Panc1 (cell line): ENCODE results near the gene CLCN6. TPM values are rescaled to one million over a fixed set of nuclear protein-coding genes. Genes with fewer than 3 reads are reported as not detected.
A peak's percentile ranks its signal among the peaks of the same experiment; 100 is the strongest.

Source experiments
- ATAC-seq: fragments of 200-7000 bp; cut with Tn5 transposase; 2 replicates; pipeline ENCODE4 v1.9.1; 2020; ENCODE audit warnings: mild to moderate bottlenecking, moderate library complexity
- BruUV-seq: library from RNA; stranded (reverse); fragments of 400-500 nt; replicated peaks from 2 replicates; lab custom pipeline; 2021; lab: Mats Ljungman, UMichigan
- CTCF ChIA-PET: fragments of 300-600 bp; sonication (Branson Sonifier 250); formaldehyde crosslinking; loops from one replicate; lab custom pipeline; 2022; ENCODE audit warnings: antibody characterized with exemption; lab: Charles Lee
- POLR2A ChIA-PET: fragments of 300-600 bp; sonication (Branson Sonifier 250); formaldehyde crosslinking; loops from one replicate; lab custom pipeline; 2022; ENCODE audit warnings: antibody characterized with exemption; lab: Charles Lee
- DNase-seq: peaks from one replicate; pipeline ENCODE4 v3.0.0-alpha.2; 2010; ENCODE audit warnings: low read depth, low spot score
- H3K27ac ChIP-seq: 2 replicates; pipeline ENCODE4 v1.5.1; 2011; ENCODE audit warnings: mild to moderate bottlenecking, low read length, inconsistent platforms
- H3K27me3 ChIP-seq: fragments of 200-500 bp; sonication (Bioruptor generic); 2 replicates; pipeline ENCODE4 v1.6.0; 2014; ENCODE audit warnings: low read length, inconsistent platforms; ENCODE audit not compliant: control insufficient read depth, insufficient read depth
- H3K36me3 ChIP-seq: fragments of 200-500 bp; sonication (Bioruptor generic); 2 replicates; pipeline ENCODE4 v1.5.1; 2014; ENCODE audit warnings: inconsistent platforms, mild to moderate bottlenecking, low read length, moderate library complexity; ENCODE audit not compliant: control insufficient read depth, insufficient read depth
- H3K4me1 ChIP-seq: 2 replicates; pipeline ENCODE4 v1.5.1; 2011; ENCODE audit warnings: inconsistent platforms, mild to moderate bottlenecking, low read length, moderate library complexity; ENCODE audit not compliant: control insufficient read depth, insufficient read depth
- H3K4me3 ChIP-seq, 2 experiments: 2 replicates each; pipeline ENCODE4 v1.5.1; 2011 to 2012; ENCODE audit warnings: low read depth in 2 of 2, low read length in 2 of 2, mild to moderate bottlenecking in 2 of 2, inconsistent platforms in 1 of 2, moderate library complexity in 1 of 2
- H3K9me3 ChIP-seq: fragments of 200-500 bp; sonication (Bioruptor generic); 2 replicates; pipeline ENCODE4 v1.5.1; 2014; ENCODE audit warnings: low read depth, mild to moderate bottlenecking, inconsistent platforms, low read length, moderate library complexity; ENCODE audit not compliant: control insufficient read depth, insufficient read depth
- CTCF ChIP-seq: fragments of 450-650 bp; IDR thresholded peaks from 2 replicates; pipeline ENCODE4 v1.5.1; 2017; ENCODE audit warnings: mild to moderate bottlenecking
- POLR2AphosphoS5 ChIP-seq: IDR thresholded peaks from 2 replicates; pipeline ENCODE4 v1.6.1; 2012; ENCODE audit warnings: mild to moderate bottlenecking, low read depth, low read length, moderate library complexity
- REST ChIP-seq, 2 experiments: IDR thresholded peaks; 2 replicates each; pipeline ENCODE4 v1.6.1; 2011 to 2012; ENCODE audit warnings: low read depth in 2 of 2, control low read depth in 1 of 2, low read length in 1 of 2, mild to moderate bottlenecking in 1 of 2, moderate library complexity in 1 of 2; ENCODE audit not compliant: insufficient read depth in 1 of 2
- SIN3A ChIP-seq: IDR thresholded peaks from 2 replicates; pipeline ENCODE4 v1.6.1; 2012; ENCODE audit warnings: low read depth, mild to moderate bottlenecking, low read length, moderate library complexity, borderline replicate concordance; ENCODE audit not compliant: insufficient read depth
- TCF7L2 ChIP-seq: IDR thresholded peaks from 2 replicates; pipeline ENCODE4 v1.6.1; 2011; ENCODE audit warnings: mild to moderate bottlenecking, low read depth, low read length, inconsistent platforms
- in situ Hi-C: cut with HindIII; loops from 2 replicates; pipeline ENCODE4 v1.10.0; 2016; ENCODE audit warnings: low sequenced_read_pairs, low pct_unique_long_range_greater_than_20kb
- intact Hi-C: fragments of 100-400 bp; cut with micrococcal nuclease; formaldehyde crosslinking; loops from one replicate; pipeline ENCODE4 v1.10.0; 2022; ENCODE audit not compliant: unreplicated experiment
- total RNA-seq: library from RNA; stranded (reverse); gene quantifications from one replicate; pipeline ENCODE4 v1.2.1, GENCODE V29; 2021; ENCODE audit not compliant: unreplicated experiment

Gene CLCN6
- total RNA-seq, 1 experiment from 2014 or later, result 23.6 TPM

GRCh38 chr1:11882814-11883538, 77.0 kb downstream of the CLCN6 start:
- no peaks in the 10 kb centered on the region for H3K36me3 ChIP-seq
- TF ChIP-seq SIN3A (no peak), TCF7L2 (no peak), CTCF (no peak), REST (IDR thresholded peaks at IDR 0.05; ENCODE audit: insufficient read depth in 1 of 2, low read depth in 2 of 2, low read length in 1 of 2) (no peak), POLR2AphosphoS5 (no peak)
- POLR2A ChIA-PET, result interaction anchor here (0.9 kb wide), 1 partner anchor 9 kb away, joined by 6 read pairs; no protein-coding TSS in a partner anchor
- in situ Hi-C loops, result no loop called here
- no peaks in the 10 kb centered on the region; the same call in 1 of the 2 replicates for H3K27me3 ChIP-seq
- no peaks in the 10 kb centered on the region for H3K4me1 ChIP-seq
- no peak overlapping the region for H3K27ac ChIP-seq
- CTCF ChIA-PET, result interaction anchor here (1.3 kb wide), 1 partner anchor 85 kb away, joined by 6 read pairs; no protein-coding TSS in a partner anchor
- no peaks in the 10 kb centered on the region for H3K9me3 ChIP-seq
- BruUV-seq, result no TSS peak
- DNase-seq (no peak), ATAC-seq (0 out of 2 replicates have a peak, but pooled peaks have one; percentile 28)
- no peak overlapping the region for H3K4me3 ChIP-seq
- intact Hi-C loops, result no loop called here

DNA sequence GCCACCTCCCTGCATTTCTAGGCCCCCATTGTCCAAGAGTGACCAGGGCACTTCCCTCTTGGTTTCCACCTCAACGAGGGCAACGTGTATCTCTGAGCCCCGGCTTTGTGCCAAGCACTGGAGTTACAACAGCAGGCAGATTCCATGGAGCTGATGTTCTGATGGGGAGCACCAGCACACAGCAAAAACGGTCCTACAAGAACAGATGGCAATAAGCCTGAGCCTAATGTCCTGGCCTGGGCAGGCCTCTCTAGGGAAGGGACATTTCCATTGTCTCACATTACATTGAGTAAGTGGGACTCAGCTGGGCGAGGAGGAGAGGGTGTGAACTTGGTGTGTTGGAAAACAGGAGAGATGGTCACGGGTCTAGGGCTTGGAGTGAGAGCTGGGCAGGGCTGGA, 79.9 kb downstream of the CLCN6 start:
- no peaks in the 10 kb centered on the region for H3K9me3 ChIP-seq
- H3K27ac ChIP-seq, result no peak overlapping the region
- H3K4me3 ChIP-seq, result no peak overlapping the region
- TF ChIP-seq POLR2AphosphoS5 (no peak), CTCF (no peak), TCF7L2 (no peak), REST (IDR thresholded peaks at IDR 0.05; ENCODE audit: insufficient read depth in 1 of 2, low read depth in 2 of 2, low read length in 1 of 2) (no peak), SIN3A (no peak)
- no peaks in the 10 kb centered on the region for H3K27me3 ChIP-seq
- ChIA-PET CTCF (no interaction called here), POLR2A (no interaction called here)
- intact Hi-C loops (no loop called here), in situ Hi-C loops (no loop called here)
- H3K36me3 ChIP-seq, result no peaks in the 10 kb centered on the region
- no peaks in the 10 kb centered on the region for H3K4me1 ChIP-seq
- BruUV-seq, result no TSS peak
- DNase-seq (no peak), ATAC-seq (no peak)
